ENCODE measurements around the gene KCNK13.

DNA sequence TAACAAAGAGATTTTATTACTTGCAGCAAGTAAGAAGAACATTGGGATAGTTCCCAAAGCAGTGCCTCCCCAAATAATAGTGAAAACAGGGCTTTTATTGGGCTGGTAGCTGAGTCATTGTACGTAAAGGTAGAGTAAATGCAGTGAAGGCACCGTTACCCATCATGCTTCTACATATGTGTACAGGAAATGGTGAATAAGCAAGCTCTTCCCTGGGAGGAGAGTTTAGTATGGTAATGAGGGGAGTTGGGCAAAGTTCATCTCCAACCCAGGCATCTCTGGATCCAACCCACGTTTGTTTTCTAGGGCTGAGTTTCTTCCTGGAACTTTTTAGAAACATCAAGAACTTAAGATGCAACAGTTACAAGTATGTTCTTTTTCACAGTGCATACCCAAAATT lies 56.2 kb downstream of the KCNK13 start:
- TF ChIP-seq, protein P1, sequence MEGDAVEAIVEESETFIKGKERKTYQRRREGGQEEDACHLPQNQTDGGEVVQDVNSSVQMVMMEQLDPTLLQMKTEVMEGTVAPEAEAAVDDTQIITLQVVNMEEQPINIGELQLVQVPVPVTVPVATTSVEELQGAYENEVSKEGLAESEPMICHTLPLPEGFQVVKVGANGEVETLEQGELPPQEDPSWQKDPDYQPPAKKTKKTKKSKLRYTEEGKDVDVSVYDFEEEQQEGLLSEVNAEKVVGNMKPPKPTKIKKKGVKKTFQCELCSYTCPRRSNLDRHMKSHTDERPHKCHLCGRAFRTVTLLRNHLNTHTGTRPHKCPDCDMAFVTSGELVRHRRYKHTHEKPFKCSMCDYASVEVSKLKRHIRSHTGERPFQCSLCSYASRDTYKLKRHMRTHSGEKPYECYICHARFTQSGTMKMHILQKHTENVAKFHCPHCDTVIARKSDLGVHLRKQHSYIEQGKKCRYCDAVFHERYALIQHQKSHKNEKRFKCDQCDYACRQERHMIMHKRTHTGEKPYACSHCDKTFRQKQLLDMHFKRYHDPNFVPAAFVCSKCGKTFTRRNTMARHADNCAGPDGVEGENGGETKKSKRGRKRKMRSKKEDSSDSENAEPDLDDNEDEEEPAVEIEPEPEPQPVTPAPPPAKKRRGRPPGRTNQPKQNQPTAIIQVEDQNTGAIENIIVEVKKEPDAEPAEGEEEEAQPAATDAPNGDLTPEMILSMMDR (conservative IDR thresholded peaks at IDR 0.05; ENCODE audit: low read depth, low read length) = no peak
- no peak for TF ChIP-seq EZH2 (IDR thresholded peaks at IDR 0.05; ENCODE audit: borderline replicate concordance, low read depth, low read length, poor library complexity, severe bottlenecking)

Measured in A673 (cell line).